Astrocyte (in vitro differentiated cells and primary cell): ENCODE results near the gene SERPINE2. TPM values are rescaled to one million over a fixed set of nuclear protein-coding genes. Genes with fewer than 3 reads are reported as not detected.

Experiments used
- DNase-seq: peaks from one replicate; pipeline ENCODE4 v3.0.0-alpha.2; 2010; ENCODE audit warnings: low read depth
- FAIRE-seq: peaks from 2 replicates; lab custom pipeline; 2011; peaks lifted over from hg19 to GRCh38; lab: Jason Lieb, UNC
- H2AFZ ChIP-seq: 2 replicates; pipeline ENCODE4 v1.6.0; 2012; ENCODE audit warnings: low read depth, low read length, inconsistent platforms
- H3K27ac ChIP-seq: 2 replicates; pipeline ENCODE4 v1.5.1; 2011; ENCODE audit warnings: low read depth, low read length, inconsistent platforms
- H3K27me3 ChIP-seq: 2 replicates; pipeline ENCODE4 v1.6.0; 2011; ENCODE audit warnings: low read length, inconsistent platforms; ENCODE audit not compliant: insufficient read depth
- H3K36me3 ChIP-seq: 2 replicates; pipeline ENCODE4 v1.5.1; 2011; ENCODE audit warnings: low read length, inconsistent platforms; ENCODE audit not compliant: insufficient read depth
- H3K4me1 ChIP-seq: 2 replicates; pipeline ENCODE4 v1.5.1; 2011; ENCODE audit warnings: low read length, inconsistent platforms; ENCODE audit not compliant: insufficient read depth
- H3K4me2 ChIP-seq: 2 replicates; pipeline ENCODE4 v1.6.0; 2012; ENCODE audit warnings: low read length, inconsistent platforms
- H3K4me3 ChIP-seq: 2 replicates; pipeline ENCODE4 v1.5.1; 2011; ENCODE audit warnings: low read depth, mild to moderate bottlenecking, low read length, inconsistent platforms; ENCODE audit not compliant: insufficient read depth
- H3K79me2 ChIP-seq: 2 replicates; pipeline ENCODE4 v1.6.0; 2012; ENCODE audit warnings: mild to moderate bottlenecking, low read length, inconsistent platforms; ENCODE audit not compliant: insufficient read depth
- H3K9ac ChIP-seq: 2 replicates; pipeline ENCODE4 v1.6.0; 2012; ENCODE audit warnings: mild to moderate bottlenecking, low read length, inconsistent platforms
- H3K9me3 ChIP-seq: 2 replicates; pipeline ENCODE4 v1.5.1; 2012; ENCODE audit warnings: low read depth, mild to moderate bottlenecking, low read length, inconsistent platforms; ENCODE audit not compliant: insufficient read depth
- H4K20me1 ChIP-seq: 2 replicates; pipeline ENCODE4 v1.6.0; 2012; ENCODE audit warnings: low read length, inconsistent platforms; ENCODE audit not compliant: insufficient read depth
- H3K27ac Mint-ChIP-seq: one replicate; pipeline ENCODE4 v1.8.0; 2021; ENCODE audit warnings: mild to moderate bottlenecking, mixed read lengths; ENCODE audit not compliant: unreplicated experiment
- H3K27me3 Mint-ChIP-seq: one replicate; pipeline ENCODE4 v1.8.0; 2021; ENCODE audit warnings: low read depth, mixed read lengths; ENCODE audit not compliant: unreplicated experiment
- H3K36me3 Mint-ChIP-seq: one replicate; pipeline ENCODE4 v1.8.0; 2021; ENCODE audit warnings: low read depth, mixed read lengths; ENCODE audit not compliant: unreplicated experiment
- H3K4me1 Mint-ChIP-seq: one replicate; pipeline ENCODE4 v1.8.0; 2021; ENCODE audit warnings: low read depth, mixed read lengths; ENCODE audit not compliant: unreplicated experiment
- H3K4me3 Mint-ChIP-seq: one replicate; pipeline ENCODE4 v1.8.0; 2021; ENCODE audit warnings: mild to moderate bottlenecking, moderate library complexity, mixed read lengths; ENCODE audit not compliant: unreplicated experiment
- H3K9me3 Mint-ChIP-seq: one replicate; pipeline ENCODE4 v1.8.0; 2021; ENCODE audit warnings: mild to moderate bottlenecking, mixed read lengths; ENCODE audit not compliant: unreplicated experiment
- CTCF ChIP-seq: IDR thresholded peaks from 2 replicates; pipeline ENCODE4 v1.5.1; 2011; ENCODE audit warnings: low read depth, mild to moderate bottlenecking, inconsistent platforms, low read length, moderate library complexity; ENCODE audit not compliant: insufficient read depth
- EZH2 ChIP-seq: IDR thresholded peaks from 2 replicates; pipeline ENCODE4 v1.6.1; 2012; ENCODE audit warnings: mild to moderate bottlenecking, low read length, inconsistent platforms; ENCODE audit not compliant: insufficient read depth
- total RNA-seq: library from RNA; stranded (reverse); gene quantifications from 2 replicates; pipeline ENCODE4 v1.2.1, GENCODE V29; 2021

The SERPINE2 gene
- total RNA-seq, 1 donor from 2014 or later: 375 TPM

- H3K27me3 Mint-ChIP-seq: no peaks in the 10 kb centered on the region
- no peak overlapping the region for H3K9ac ChIP-seq
- no peak overlapping the region for H3K4me3 Mint-ChIP-seq
- H3K27me3 ChIP-seq: no peaks in the 10 kb centered on the region
- H3K4me3 ChIP-seq: no peak overlapping the region
- no peak overlapping the region for H2AFZ ChIP-seq
- FAIRE-seq (no peak), DNase-seq (no peak)
- no peak overlapping the region for H3K27ac ChIP-seq
- no peaks in the 10 kb centered on the region for H3K4me1 ChIP-seq
- H3K9me3 ChIP-seq: no peaks in the 10 kb centered on the region
- H3K9me3 Mint-ChIP-seq: no peaks in the 10 kb centered on the region
- TF ChIP-seq CTCF: no peak
- no peak for TF ChIP-seq EZH2
- H3K79me2 ChIP-seq: no peaks in the 10 kb centered on the region
- H4K20me1 ChIP-seq: no peaks in the 10 kb centered on the region
- no peak overlapping the region for H3K27ac Mint-ChIP-seq
- peaks cover 10% of the 10 kb centered on the region for H3K36me3 Mint-ChIP-seq
- peaks cover 4% of the 10 kb centered on the region for H3K4me1 Mint-ChIP-seq
- no peak overlapping the region for H3K4me2 ChIP-seq
- peaks cover 3% of the 10 kb centered on the region for H3K36me3 ChIP-seq
These were observed 49.8 kb downstream of the SERPINE2 start for GRCh38 chr2:223989206-223989855.

DNA sequence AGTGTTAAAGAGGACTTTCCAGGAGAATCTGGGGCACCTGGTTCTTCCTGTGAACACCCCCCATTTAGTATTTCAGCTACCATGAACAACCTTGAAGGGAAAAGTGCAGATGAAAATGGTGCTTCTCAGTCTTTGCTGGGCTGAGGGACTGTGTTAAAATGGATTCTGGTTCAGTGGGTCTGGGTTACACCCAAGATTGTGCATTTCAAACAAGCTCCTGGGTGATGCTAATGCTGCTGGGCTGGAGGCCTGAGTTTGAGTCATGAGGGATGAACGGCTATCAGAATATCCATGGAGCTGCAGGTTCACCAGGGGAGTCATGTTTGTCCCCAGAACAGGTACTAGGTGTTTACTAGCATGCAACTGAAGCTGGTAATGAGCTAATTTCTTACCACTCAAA is 57.8 kb downstream of the SERPINE2 start:
- Histone ChIP-seq H4K20me1 (no peaks in the 10 kb centered on the region), H3K4me2 (no peak overlapping the region), H3K27ac (no peak overlapping the region), H3K27me3 (no peaks in the 10 kb centered on the region), H2AFZ (no peak overlapping the region), H3K4me1 (peaks cover 5% of the 10 kb centered on the region), H3K4me3 (no peak overlapping the region), H3K36me3 (peaks cover 11% of the 10 kb centered on the region), H3K9ac (no peak overlapping the region), H3K9me3 (no peaks in the 10 kb centered on the region), H3K79me2 (no peaks in the 10 kb centered on the region)
- Mint-ChIP-seq H3K36me3 (peaks cover 16% of the 10 kb centered on the region), H3K27me3 (no peaks in the 10 kb centered on the region), H3K4me3 (no peak overlapping the region), H3K4me1 (peaks cover 20% of the 10 kb centered on the region), H3K27ac (no peak overlapping the region), H3K9me3 (no peaks in the 10 kb centered on the region)
- FAIRE-seq: no peak
- DNase-seq: no peak
- no peak for TF ChIP-seq CTCF

- Mint-ChIP-seq H3K4me1 (peaks cover 20% of the 10 kb centered on the region), H3K27me3 (no peaks in the 10 kb centered on the region), H3K36me3 (peaks cover 16% of the 10 kb centered on the region), H3K9me3 (no peaks in the 10 kb centered on the region), H3K4me3 (no peak overlapping the region), H3K27ac (no peak overlapping the region)
- Histone ChIP-seq H3K4me2 (no peak overlapping the region), H3K79me2 (no peaks in the 10 kb centered on the region), H3K36me3 (peaks cover 11% of the 10 kb centered on the region), H3K4me3 (no peak overlapping the region), H3K27me3 (no peaks in the 10 kb centered on the region), H3K4me1 (peaks cover 5% of the 10 kb centered on the region), H2AFZ (no peak overlapping the region), H4K20me1 (no peaks in the 10 kb centered on the region), H3K27ac (no peak overlapping the region), H3K9me3 (no peaks in the 10 kb centered on the region), H3K9ac (no peak overlapping the region)
- FAIRE-seq: no peak
- no peak for DNase-seq
- TF ChIP-seq CTCF (no peak), EZH2 (no peak)
These were observed 58.3 kb downstream of the SERPINE2 start for GRCh38 chr2:223980803-223981202.
